ENCODE data around the gene ATP2A1.

- TF ChIP-seq CTCF (IDR thresholded peaks at IDR 0.05) (no peak), POLR2A (IDR thresholded peaks at IDR 0.05; ENCODE audit: low read length) (no peak), MAZ (IDR thresholded peaks at IDR 0.05; ENCODE audit: borderline replicate concordance, low read depth, low read length) (no peak), EHMT2 (IDR thresholded peaks at IDR 0.05; ENCODE audit: low read depth) (no peak), SMC3 (IDR thresholded peaks at IDR 0.05) (no peak), EP300 (IDR thresholded peaks at IDR 0.05) (no peak), HDAC2 (IDR thresholded peaks at IDR 0.05) (no peak), ZSCAN20 (CRISPR knock-in tag; IDR thresholded peaks at IDR 0.05) (no peak), RAD21 (conservative IDR thresholded peaks at IDR 0.05 in 1 of 2, IDR thresholded peaks at IDR 0.05 in 1 of 2) (no peak)
Measured at GRCh38 chr16:28932339-28933141, 54.3 kb downstream of the ATP2A1 start.
